IPS-15b (cell line): ENCODE results near the gene RCOR3.
"Not testable (repeated sequence)": the region's sequence is repeated elsewhere in the genome, so short reads cannot be mapped to it uniquely, and the experiment has no call there.

Source experiments
- H3K27me3 ChIP-seq: one replicate; pipeline ENCODE4 v1.6.1; 2013; ENCODE audit warnings: low read length; ENCODE audit not compliant: control insufficient read depth, insufficient read depth
- H3K36me3 ChIP-seq: one replicate; pipeline ENCODE4 v1.6.1; 2013; ENCODE audit warnings: low read length; ENCODE audit not compliant: control insufficient read depth, insufficient read depth
- H3K4me1 ChIP-seq: one replicate; pipeline ENCODE4 v1.6.1; 2013; ENCODE audit warnings: mild to moderate bottlenecking, low read length; ENCODE audit not compliant: control insufficient read depth, insufficient read depth
- H3K4me3 ChIP-seq: one replicate; pipeline ENCODE4 v1.5.1; 2013; ENCODE audit warnings: low read depth, low read length
- H3K9ac ChIP-seq: one replicate; pipeline ENCODE4 v1.6.1; 2013; ENCODE audit warnings: low read depth, mild to moderate bottlenecking, low read length
- H3K9me3 ChIP-seq: one replicate; pipeline ENCODE4 v1.6.1; 2013; ENCODE audit warnings: mild to moderate bottlenecking, low read length; ENCODE audit not compliant: control insufficient read depth, insufficient read depth

RCOR3 gene

GRCh38 chr1:211237579-211237978 lies 21.6 kb upstream of the RCOR3 start:
- no peak overlapping the region for H3K4me3 ChIP-seq
- no peaks in the 10 kb centered on the region for H3K27me3 ChIP-seq
- no peak overlapping the region for H3K9ac ChIP-seq
- H3K4me1 ChIP-seq = no peaks in the 10 kb centered on the region
- no peaks in the 10 kb centered on the region for H3K36me3 ChIP-seq
- H3K9me3 ChIP-seq = no peaks in the 10 kb centered on the region

- H3K4me3 ChIP-seq, H3K9ac ChIP-seq, H3K36me3 ChIP-seq, H3K4me1 ChIP-seq, H3K9me3 ChIP-seq, H3K27me3 ChIP-seq: not testable (repeated sequence)
These were observed 18.6 kb upstream of the RCOR3 start for GRCh38 chr1:211240567-211240966.

GRCh38 chr1:211241071-211241470 lies 18.1 kb upstream of the RCOR3 start:
- H3K4me3 ChIP-seq = no peak overlapping the region
- H3K36me3 ChIP-seq = no peaks in the 10 kb centered on the region
- no peak overlapping the region for H3K9ac ChIP-seq
- H3K4me1 ChIP-seq = no peaks in the 10 kb centered on the region
- H3K9me3 ChIP-seq = no peaks in the 10 kb centered on the region
- no peaks in the 10 kb centered on the region for H3K27me3 ChIP-seq

GRCh38 chr1:211243639-211244038 lies 15.5 kb upstream of the RCOR3 start:
- H3K4me3 ChIP-seq, H3K9ac ChIP-seq: not testable (repeated sequence)

GRCh38 chr1:211246583-211246982 lies 12.6 kb upstream of the RCOR3 start:
- not testable (repeated sequence) for H3K27me3 ChIP-seq, H3K9me3 ChIP-seq, H3K9ac ChIP-seq, H3K4me3 ChIP-seq, H3K36me3 ChIP-seq
- peaks cover 10% of the 10 kb centered on the region for H3K4me1 ChIP-seq

More at GRCh38 chr1:211243639-211244038, 15.5 kb upstream of the RCOR3 start:
- H3K9me3 ChIP-seq, H3K36me3 ChIP-seq, H3K27me3 ChIP-seq: not testable (repeated sequence)
- peaks cover 10% of the 10 kb centered on the region for H3K4me1 ChIP-seq

GRCh38 chr1:211247921-211248320 lies 11.2 kb upstream of the RCOR3 start:
- Histone ChIP-seq H3K4me3 (no peak overlapping the region), H3K9ac (no peak overlapping the region), H3K4me1 (peaks cover 10% of the 10 kb centered on the region), H3K27me3 (no peaks in the 10 kb centered on the region), H3K36me3 (no peaks in the 10 kb centered on the region), H3K9me3 (no peaks in the 10 kb centered on the region)

GRCh38 chr1:211249611-211250010 lies 9.6 kb upstream of the RCOR3 start:
- H3K27me3 ChIP-seq, H3K9ac ChIP-seq, H3K36me3 ChIP-seq, H3K4me3 ChIP-seq, H3K9me3 ChIP-seq: not testable (repeated sequence)
- peaks cover 10% of the 10 kb centered on the region for H3K4me1 ChIP-seq

GRCh38 chr1:211257826-211258225 lies 1.3 kb upstream of the RCOR3 start:
- Histone ChIP-seq H3K4me3 (peak overlapping the region; percentile 91), H3K36me3 (no peaks in the 10 kb centered on the region)

GRCh38 chr1:211258310-211258755 lies 833 bp upstream of the RCOR3 start:
- no peaks in the 10 kb centered on the region for H3K9me3 ChIP-seq
- peak overlapping the region; percentile 91 for H3K4me3 ChIP-seq
- peak overlapping the region; percentile 99 for H3K9ac ChIP-seq
- H3K27me3 ChIP-seq = no peaks in the 10 kb centered on the region
- no peaks in the 10 kb centered on the region for H3K36me3 ChIP-seq
- H3K4me1 ChIP-seq = peaks cover 13% of the 10 kb centered on the region

More at GRCh38 chr1:211257826-211258225, 1.3 kb upstream of the RCOR3 start:
- Histone ChIP-seq H3K9ac (peak overlapping the region; percentile 99), H3K4me1 (peaks cover 13% of the 10 kb centered on the region), H3K27me3 (no peaks in the 10 kb centered on the region), H3K9me3 (no peaks in the 10 kb centered on the region)

GRCh38 chr1:211259638-211260126 lies 516 bp downstream of the RCOR3 start:
- no peaks in the 10 kb centered on the region for H3K27me3 ChIP-seq
- peak overlapping the region; percentile 95 for H3K9ac ChIP-seq
- H3K36me3 ChIP-seq = no peaks in the 10 kb centered on the region
- peaks cover 13% of the 10 kb centered on the region for H3K4me1 ChIP-seq
- peak overlapping the region; percentile 98 for H3K4me3 ChIP-seq
- H3K9me3 ChIP-seq = no peaks in the 10 kb centered on the region

GRCh38 chr1:211260141-211261107 lies 1.3 kb downstream of the RCOR3 start:
- Histone ChIP-seq H3K4me1 (peaks cover 13% of the 10 kb centered on the region), H3K27me3 (no peaks in the 10 kb centered on the region), H3K9me3 (no peaks in the 10 kb centered on the region), H3K9ac (peak overlapping the region; percentile 19), H3K4me3 (peak overlapping the region; percentile 98), H3K36me3 (no peaks in the 10 kb centered on the region)

- Histone ChIP-seq H3K4me3 (peak overlapping the region; percentile 98), H3K9ac (peak overlapping the region; percentile 19), H3K9me3 (no peaks in the 10 kb centered on the region), H3K4me1 (peaks cover 13% of the 10 kb centered on the region), H3K27me3 (no peaks in the 10 kb centered on the region), H3K36me3 (no peaks in the 10 kb centered on the region)
These were observed 2.1 kb downstream of the RCOR3 start for GRCh38 chr1:211261229-211261628.
